ENCODE data around the gene OLA1.

OLA1 gene

DNA sequence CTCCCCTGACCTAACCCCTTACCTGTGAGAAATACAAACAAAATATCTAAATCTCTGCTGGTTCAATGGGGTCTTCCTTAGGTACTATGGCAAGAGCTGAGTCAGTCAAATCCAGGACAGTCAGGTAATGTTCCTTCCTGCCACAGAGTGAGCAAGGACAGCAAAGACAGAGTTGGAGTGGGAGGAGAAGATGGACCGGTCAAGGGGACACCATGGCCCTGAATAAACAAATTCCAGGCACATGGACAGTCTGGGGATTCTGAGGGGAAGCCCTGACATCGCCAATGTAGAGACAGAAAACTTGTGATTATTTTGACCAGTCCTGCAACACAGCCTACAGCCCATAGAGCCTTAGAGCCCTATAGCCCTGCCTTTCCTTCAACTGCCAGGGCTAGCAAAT lies 42.8 kb downstream of the OLA1 start:
- Histone ChIP-seq H3K27ac (ENCODE audit: low read depth, low read length) (no peak overlapping the region), H3K79me2 (ENCODE audit: control insufficient read depth, insufficient read depth, low read length, unreplicated experiment) (peaks cover 39% of the 10 kb centered on the region), H3K4me1 (ENCODE audit: control insufficient read depth, insufficient read depth, low read length, unreplicated experiment) (no peaks in the 10 kb centered on the region), H3K4me3 (ENCODE audit: low read depth, low read length) (no peak overlapping the region), H3K36me3 (ENCODE audit: insufficient read depth, low read length) (no peaks in the 10 kb centered on the region), H2AFZ (ENCODE audit: low read length, unreplicated experiment) (no peak overlapping the region), H3K27me3 (ENCODE audit: insufficient read depth, low read length) (no peaks in the 10 kb centered on the region)

DNA sequence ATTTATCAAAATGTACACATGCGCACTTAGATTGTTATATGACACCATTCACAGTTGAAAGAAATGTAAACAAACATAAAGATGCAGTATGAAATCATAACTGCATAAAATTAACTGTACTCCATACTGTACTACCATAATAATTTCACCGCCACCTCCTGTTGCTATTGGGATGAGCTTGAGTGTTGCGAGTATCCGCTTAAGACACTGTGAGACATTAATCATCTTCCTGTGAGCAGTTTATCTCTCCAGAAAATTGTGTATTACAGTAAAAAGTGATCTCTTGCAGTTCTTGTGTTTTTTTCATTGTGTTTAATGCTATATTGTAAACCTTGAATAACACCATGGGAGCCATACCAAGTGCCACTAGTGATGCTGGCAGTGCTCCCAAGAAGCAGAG lies 46.1 kb downstream of the OLA1 start:
- Histone ChIP-seq H3K27me3 (ENCODE audit: insufficient read depth, low read length) (no peaks in the 10 kb centered on the region), H3K36me3 (ENCODE audit: insufficient read depth, low read length) (no peaks in the 10 kb centered on the region), H3K4me3 (ENCODE audit: low read depth, low read length) (no peak overlapping the region), H2AFZ (ENCODE audit: low read length, unreplicated experiment) (no peak overlapping the region), H3K27ac (ENCODE audit: low read depth, low read length) (no peak overlapping the region), H3K4me1 (ENCODE audit: control insufficient read depth, insufficient read depth, low read length, unreplicated experiment) (no peaks in the 10 kb centered on the region), H3K79me2 (ENCODE audit: control insufficient read depth, insufficient read depth, low read length, unreplicated experiment) (peaks cover 37% of the 10 kb centered on the region)

DNA sequence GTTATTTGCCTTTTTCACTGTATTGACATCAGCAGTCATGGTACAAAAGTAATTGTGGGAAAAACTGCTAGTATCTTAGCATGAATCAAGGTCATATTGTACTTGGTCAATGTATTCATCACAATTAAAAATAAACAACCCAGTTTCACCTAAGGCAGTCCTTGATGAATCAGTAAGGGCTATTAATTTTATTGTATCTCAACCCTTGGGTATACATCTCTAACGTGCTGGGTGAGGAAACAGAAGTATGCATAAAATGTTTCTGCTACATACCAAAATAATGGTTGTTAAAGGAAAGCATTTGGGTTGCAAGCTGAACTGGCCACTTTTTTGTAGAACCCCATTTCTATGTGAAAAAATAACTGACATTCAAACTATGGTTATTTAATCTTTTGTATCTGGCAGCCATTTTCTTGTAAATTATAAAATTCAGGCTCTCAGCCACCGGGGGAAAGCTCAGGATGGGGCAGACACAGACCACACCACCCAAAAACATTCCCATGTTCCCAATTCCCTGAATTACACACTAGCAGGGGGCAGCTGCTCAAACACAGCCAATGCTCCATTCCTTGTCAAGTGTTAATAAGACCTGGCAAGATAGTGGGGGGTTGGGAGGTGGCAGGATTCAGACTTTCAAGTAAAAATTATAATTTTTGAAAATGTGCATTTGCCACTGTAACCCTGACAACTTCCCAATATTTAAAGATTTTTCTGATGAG lies 49.3 kb downstream of the OLA1 start:
- H3K4me1 ChIP-seq (ENCODE audit: control insufficient read depth, insufficient read depth, low read length, unreplicated experiment), result no peaks in the 10 kb centered on the region
- H2AFZ ChIP-seq (ENCODE audit: low read length, unreplicated experiment), result no peak overlapping the region
- H3K79me2 ChIP-seq (ENCODE audit: control insufficient read depth, insufficient read depth, low read length, unreplicated experiment), result peaks cover 27% of the 10 kb centered on the region
- H3K27ac ChIP-seq (ENCODE audit: low read depth, low read length), result no peak overlapping the region
- no peaks in the 10 kb centered on the region for H3K27me3 ChIP-seq (ENCODE audit: insufficient read depth, low read length)
- H3K36me3 ChIP-seq (ENCODE audit: insufficient read depth, low read length), result 0 out of 2 replicates have a peak, but pooled peaks cover 5% of the 10 kb centered on the region
- no peak overlapping the region for H3K4me3 ChIP-seq (ENCODE audit: low read depth, low read length)

DNA sequence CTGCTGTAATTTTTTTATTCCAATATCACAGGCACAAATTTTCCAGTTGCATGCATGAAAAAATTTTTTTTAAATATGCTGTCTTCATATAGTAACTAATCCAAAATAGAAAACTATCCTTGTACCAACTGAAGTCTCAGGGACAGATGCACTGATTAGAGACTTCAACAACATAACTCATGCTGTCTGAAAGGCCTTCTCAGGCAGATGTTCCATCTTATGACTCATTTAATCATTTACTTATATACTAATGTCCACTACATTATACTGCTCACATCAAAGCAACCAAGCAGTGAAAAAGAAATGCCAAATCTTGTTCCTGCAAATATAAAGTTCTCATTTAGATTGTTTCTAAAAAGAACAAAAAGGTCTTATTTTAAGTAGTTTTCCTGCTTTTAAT lies 53.1 kb downstream of the OLA1 start:
- Histone ChIP-seq H3K4me1 (ENCODE audit: control insufficient read depth, insufficient read depth, low read length, unreplicated experiment) (no peaks in the 10 kb centered on the region), H2AFZ (ENCODE audit: low read length, unreplicated experiment) (no peak overlapping the region), H3K27ac (ENCODE audit: low read depth, low read length) (no peak overlapping the region), H3K4me3 (ENCODE audit: low read depth, low read length) (no peak overlapping the region), H3K27me3 (ENCODE audit: insufficient read depth, low read length) (no peaks in the 10 kb centered on the region), H3K36me3 (ENCODE audit: insufficient read depth, low read length) (0 out of 2 replicates have a peak, but pooled peaks cover 5% of the 10 kb centered on the region), H3K79me2 (ENCODE audit: control insufficient read depth, insufficient read depth, low read length, unreplicated experiment) (peaks cover 20% of the 10 kb centered on the region)

DNA sequence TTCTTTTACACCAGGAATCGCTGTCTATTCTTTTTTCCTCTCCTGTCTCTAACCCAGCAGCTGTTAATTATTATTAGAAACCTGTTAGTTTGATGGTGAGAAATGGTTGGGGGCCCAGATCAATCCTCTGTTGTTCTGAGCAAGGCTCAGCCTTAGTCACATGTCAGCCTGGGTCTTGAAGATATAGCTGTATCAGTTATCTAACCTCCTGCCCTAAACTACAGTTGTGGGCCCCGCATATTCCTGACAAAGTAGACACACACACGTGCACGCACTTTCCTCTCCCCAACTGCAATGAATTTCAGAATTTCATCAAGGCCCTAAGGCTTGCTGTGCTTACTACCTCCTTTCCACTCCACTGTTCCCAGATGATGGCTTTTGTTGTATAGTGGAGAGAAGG lies 54.6 kb downstream of the OLA1 start:
- Histone ChIP-seq H3K27ac (ENCODE audit: low read depth, low read length) (no peak overlapping the region), H3K79me2 (ENCODE audit: control insufficient read depth, insufficient read depth, low read length, unreplicated experiment) (peaks cover 12% of the 10 kb centered on the region), H3K36me3 (ENCODE audit: insufficient read depth, low read length) (0 out of 2 replicates have a peak, but pooled peaks cover 5% of the 10 kb centered on the region)

DNA sequence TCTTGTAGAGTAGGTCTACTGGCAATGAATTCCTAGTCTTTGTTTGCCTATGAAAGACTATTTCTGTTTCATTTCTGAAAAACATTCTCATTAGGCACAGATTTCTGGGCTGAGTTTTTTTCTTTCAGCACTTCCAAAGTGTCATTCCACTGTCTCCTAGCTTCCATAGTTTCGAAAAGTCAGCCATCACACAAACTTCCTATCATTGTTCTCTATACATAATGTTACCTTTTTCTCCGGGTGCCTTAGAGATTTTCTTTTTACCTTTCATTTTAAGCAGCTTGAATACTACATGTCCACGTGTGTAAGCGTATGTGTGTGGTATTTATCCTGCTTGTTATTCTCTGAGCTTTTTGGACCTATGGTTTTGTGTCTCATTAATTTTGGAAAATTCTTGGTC lies 55.7 kb downstream of the OLA1 start:
- H3K79me2 ChIP-seq (ENCODE audit: control insufficient read depth, insufficient read depth, low read length, unreplicated experiment), result peaks cover 16% of the 10 kb centered on the region
- H3K27me3 ChIP-seq (ENCODE audit: insufficient read depth, low read length), result no peaks in the 10 kb centered on the region
- H3K27ac ChIP-seq (ENCODE audit: low read depth, low read length), result no peak overlapping the region
- H3K4me3 ChIP-seq (ENCODE audit: low read depth, low read length), result no peak overlapping the region
- no peaks in the 10 kb centered on the region for H3K4me1 ChIP-seq (ENCODE audit: control insufficient read depth, insufficient read depth, low read length, unreplicated experiment)
- 0 out of 2 replicates have a peak, but pooled peaks cover 5% of the 10 kb centered on the region for H3K36me3 ChIP-seq (ENCODE audit: insufficient read depth, low read length)
- H2AFZ ChIP-seq (ENCODE audit: low read length, unreplicated experiment), result no peak overlapping the region

More for the DNA sequence above, 54.6 kb downstream of the OLA1 start:
- no peaks in the 10 kb centered on the region for H3K4me1 ChIP-seq (ENCODE audit: control insufficient read depth, insufficient read depth, low read length, unreplicated experiment)
- no peak overlapping the region for H2AFZ ChIP-seq (ENCODE audit: low read length, unreplicated experiment)
- H3K4me3 ChIP-seq (ENCODE audit: low read depth, low read length), result no peak overlapping the region
- no peaks in the 10 kb centered on the region for H3K27me3 ChIP-seq (ENCODE audit: insufficient read depth, low read length)

DNA sequence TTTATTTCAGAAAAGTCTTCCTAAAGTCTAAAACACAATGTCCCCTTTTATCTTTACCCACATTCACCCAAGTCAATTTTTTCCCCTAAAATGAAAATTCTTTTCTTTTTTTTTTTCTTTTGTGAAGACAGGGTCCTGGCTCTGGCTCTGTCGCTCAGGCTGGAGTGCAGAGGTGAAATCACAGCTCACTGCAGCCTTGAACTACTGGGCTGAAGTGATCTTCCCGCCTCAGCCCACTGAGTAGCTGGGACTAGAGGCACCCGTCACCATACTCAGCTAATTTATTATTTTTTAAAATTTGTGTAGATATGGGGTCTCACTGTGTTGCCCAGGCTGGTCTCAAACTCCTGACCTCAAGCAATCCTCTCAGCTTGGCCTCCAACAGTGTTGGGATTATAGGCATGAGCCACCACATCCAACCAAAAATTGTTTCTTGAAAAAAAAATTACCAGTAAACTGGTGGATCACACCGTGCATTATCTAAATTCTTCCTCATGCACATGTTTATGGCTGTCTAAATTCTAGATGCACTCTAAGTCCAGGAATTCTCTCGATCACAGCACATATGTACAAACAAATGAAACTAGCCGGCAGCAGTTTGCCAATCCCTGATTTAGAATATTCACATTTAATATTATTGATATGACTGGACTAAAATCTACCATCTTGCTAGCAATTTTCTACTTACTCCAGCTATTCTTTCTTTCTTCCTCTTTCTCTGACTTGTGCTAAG lies 56.8 kb downstream of the OLA1 start:
- Histone ChIP-seq H3K79me2 (ENCODE audit: control insufficient read depth, insufficient read depth, low read length, unreplicated experiment) (peaks cover 21% of the 10 kb centered on the region), H2AFZ (ENCODE audit: low read length, unreplicated experiment) (no peak overlapping the region), H3K27me3 (ENCODE audit: insufficient read depth, low read length) (no peaks in the 10 kb centered on the region), H3K4me3 (ENCODE audit: low read depth, low read length) (no peak overlapping the region), H3K4me1 (ENCODE audit: control insufficient read depth, insufficient read depth, low read length, unreplicated experiment) (no peaks in the 10 kb centered on the region), H3K27ac (ENCODE audit: low read depth, low read length) (no peak overlapping the region), H3K36me3 (ENCODE audit: insufficient read depth, low read length) (0 out of 2 replicates have a peak, but pooled peaks cover 5% of the 10 kb centered on the region)

DNA sequence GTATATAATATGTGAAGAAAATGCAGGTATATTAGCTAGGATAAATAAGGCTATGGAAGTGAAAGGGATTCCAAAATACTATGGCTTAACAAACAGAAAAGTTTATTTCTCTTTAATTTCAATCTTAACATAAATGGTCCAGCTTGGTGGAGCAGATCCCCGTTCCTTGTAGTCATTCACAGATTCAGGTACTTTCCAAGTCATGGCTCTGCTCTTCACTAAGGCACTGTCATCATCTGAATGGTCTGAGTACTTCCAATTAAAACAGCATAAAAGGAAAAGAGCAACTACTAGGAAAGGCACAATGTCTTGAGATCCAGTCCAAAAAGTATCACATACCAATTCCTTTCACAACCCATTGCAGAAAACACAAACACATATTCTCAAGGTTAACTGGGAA lies 63.4 kb downstream of the OLA1 start:
- Histone ChIP-seq H3K79me2 (ENCODE audit: control insufficient read depth, insufficient read depth, low read length, unreplicated experiment) (peaks cover 27% of the 10 kb centered on the region), H3K36me3 (ENCODE audit: insufficient read depth, low read length) (no peaks in the 10 kb centered on the region), H2AFZ (ENCODE audit: low read length, unreplicated experiment) (no peak overlapping the region), H3K27ac (ENCODE audit: low read depth, low read length) (no peak overlapping the region), H3K27me3 (ENCODE audit: insufficient read depth, low read length) (no peaks in the 10 kb centered on the region), H3K4me1 (ENCODE audit: control insufficient read depth, insufficient read depth, low read length, unreplicated experiment) (peaks cover 10% of the 10 kb centered on the region), H3K4me3 (ENCODE audit: low read depth, low read length) (no peak overlapping the region)

DNA sequence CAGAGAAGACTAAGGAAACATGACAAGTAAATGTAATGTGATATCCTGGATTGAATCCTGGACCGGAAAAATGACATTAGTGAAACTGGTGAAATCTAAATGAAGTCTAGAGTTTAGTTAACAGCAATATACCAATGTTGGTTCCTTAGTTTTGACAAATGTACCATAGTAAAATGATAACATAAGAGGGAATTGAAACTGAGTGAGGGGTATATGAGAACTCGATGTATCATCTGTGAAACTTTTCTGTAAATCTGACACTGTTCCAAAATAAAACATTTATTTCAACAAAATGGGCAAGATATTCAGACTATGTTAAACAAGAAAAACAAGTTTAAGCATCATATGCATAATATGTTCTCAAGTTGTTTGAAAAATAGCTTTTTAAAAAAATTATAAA lies 63.8 kb downstream of the OLA1 start:
- H3K79me2 ChIP-seq (ENCODE audit: control insufficient read depth, insufficient read depth, low read length, unreplicated experiment), result peaks cover 27% of the 10 kb centered on the region

DNA sequence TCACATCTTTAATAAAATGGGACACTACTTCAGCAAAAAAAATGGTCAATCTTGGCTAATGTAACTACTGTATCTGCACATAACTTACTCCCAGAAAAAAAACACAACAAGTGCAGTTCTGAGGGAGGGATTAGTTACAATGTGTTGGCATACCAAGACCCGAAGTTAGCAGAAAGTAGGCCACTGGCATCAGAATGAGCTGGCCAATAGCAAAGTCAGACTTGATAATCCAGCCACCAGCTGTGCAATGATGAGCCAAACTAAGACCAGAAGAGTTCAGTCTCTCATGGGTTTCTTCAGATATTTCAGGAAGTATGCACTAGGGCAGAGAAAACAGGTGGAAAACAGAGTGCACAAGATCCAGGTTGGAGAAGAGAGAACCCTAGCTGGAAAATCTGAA lies 65.3 kb downstream of the OLA1 start:
- Histone ChIP-seq H2AFZ (ENCODE audit: low read length, unreplicated experiment) (no peak overlapping the region), H3K36me3 (ENCODE audit: insufficient read depth, low read length) (no peaks in the 10 kb centered on the region), H3K4me3 (ENCODE audit: low read depth, low read length) (no peak overlapping the region), H3K27me3 (ENCODE audit: insufficient read depth, low read length) (no peaks in the 10 kb centered on the region), H3K4me1 (ENCODE audit: control insufficient read depth, insufficient read depth, low read length, unreplicated experiment) (peaks cover 10% of the 10 kb centered on the region), H3K79me2 (ENCODE audit: control insufficient read depth, insufficient read depth, low read length, unreplicated experiment) (peaks cover 29% of the 10 kb centered on the region), H3K27ac (ENCODE audit: low read depth, low read length) (no peak overlapping the region)

More for the DNA sequence above, 63.8 kb downstream of the OLA1 start:
- Histone ChIP-seq H3K36me3 (ENCODE audit: insufficient read depth, low read length) (no peaks in the 10 kb centered on the region), H3K27ac (ENCODE audit: low read depth, low read length) (no peak overlapping the region), H3K4me3 (ENCODE audit: low read depth, low read length) (no peak overlapping the region), H3K27me3 (ENCODE audit: insufficient read depth, low read length) (no peaks in the 10 kb centered on the region), H2AFZ (ENCODE audit: low read length, unreplicated experiment) (no peak overlapping the region), H3K4me1 (ENCODE audit: control insufficient read depth, insufficient read depth, low read length, unreplicated experiment) (peaks cover 10% of the 10 kb centered on the region)

DNA sequence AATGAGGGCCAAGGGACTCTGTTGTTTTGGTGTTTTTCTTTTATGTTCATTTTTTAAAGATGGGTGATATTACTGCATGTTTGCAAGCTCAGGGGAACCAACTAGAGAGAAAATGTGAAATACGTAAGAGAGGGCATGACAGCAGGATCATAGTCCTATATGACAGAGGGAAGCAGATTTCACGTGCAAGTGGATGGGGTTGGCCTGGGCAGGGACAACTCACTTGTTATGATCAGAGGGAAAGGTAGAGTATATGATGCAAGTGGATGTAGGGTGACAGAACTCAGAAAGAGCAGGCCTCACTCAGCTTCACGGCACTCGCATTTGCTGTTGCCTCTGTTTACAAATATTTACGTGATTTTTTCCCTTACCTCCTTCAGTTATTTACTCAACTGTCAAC lies 67.0 kb downstream of the OLA1 start:
- Histone ChIP-seq H3K4me1 (ENCODE audit: control insufficient read depth, insufficient read depth, low read length, unreplicated experiment) (peaks cover 10% of the 10 kb centered on the region), H3K27me3 (ENCODE audit: insufficient read depth, low read length) (no peaks in the 10 kb centered on the region), H3K4me3 (ENCODE audit: low read depth, low read length) (no peak overlapping the region), H3K27ac (ENCODE audit: low read depth, low read length) (no peak overlapping the region), H2AFZ (ENCODE audit: low read length, unreplicated experiment) (no peak overlapping the region), H3K36me3 (ENCODE audit: insufficient read depth, low read length) (no peaks in the 10 kb centered on the region), H3K79me2 (ENCODE audit: control insufficient read depth, insufficient read depth, low read length, unreplicated experiment) (peaks cover 22% of the 10 kb centered on the region)

All from ACC112 (cell line).